Neural cell (in vitro differentiated cells): Measurements from ENCODE around the gene VAV3. TPM values are rescaled to one million over a fixed set of nuclear protein-coding genes. Genes with fewer than 3 reads are reported as not detected.

Experiments
- H2AFZ ChIP-seq: fragments of 200-600, 300-800 bp; sonication (generic), shearing (Covaris generic); 2 replicates; pipeline ENCODE4 v1.6.0; 2014; ENCODE audit warnings: low read depth, mild to moderate bottlenecking, antibody characterized with exemption, low read length, moderate library complexity
- H3F3A ChIP-seq: fragments of 200-600 bp; shearing (Covaris generic); 2 replicates; pipeline ENCODE4 v1.6.1; 2016; ENCODE audit warnings: mild to moderate bottlenecking, moderate library complexity, mixed read lengths, antibody characterized with exemption, low read length; ENCODE audit not compliant: insufficient read depth, poor library complexity, severe bottlenecking
- H3K27ac ChIP-seq: fragments of 200-600, 300-800 bp; sonication (generic), shearing (Covaris generic); 2 replicates; pipeline ENCODE4 v1.5.1; 2014; ENCODE audit warnings: mild to moderate bottlenecking, low read length, moderate library complexity
- H3K27me3 ChIP-seq: fragments of 300-800, 200-600 bp; sonication (generic), shearing (Covaris generic); 2 replicates; pipeline ENCODE4 v1.6.0; 2014; ENCODE audit warnings: mild to moderate bottlenecking, low read depth, low read length, moderate library complexity; ENCODE audit not compliant: insufficient read depth
- H3K36me3 ChIP-seq: fragments of 300-800, 200-600 bp; sonication (generic), shearing (Covaris generic); 2 replicates; pipeline ENCODE4 v1.5.1; 2014; ENCODE audit warnings: mild to moderate bottlenecking, antibody characterized with exemption, low read length, moderate library complexity; ENCODE audit not compliant: insufficient read depth
- H3K4me2 ChIP-seq: fragments of 300-800, 200-600 bp; sonication (generic), shearing (Covaris generic); 2 replicates; pipeline ENCODE4 v1.6.0; 2014; ENCODE audit warnings: mild to moderate bottlenecking, low read length
- H3K4me3 ChIP-seq: fragments of 300-800, 200-600 bp; sonication (generic), shearing (Covaris generic); 2 replicates; pipeline ENCODE4 v1.5.1; 2014; ENCODE audit warnings: mild to moderate bottlenecking, low read length, moderate library complexity
- H3K79me2 ChIP-seq: fragments of 200-600 bp; shearing (Covaris generic); replicated peaks from 2 replicates; pipeline ENCODE4 v1.6.0; 2014; ENCODE audit warnings: mild to moderate bottlenecking, low read length, moderate library complexity; ENCODE audit not compliant: insufficient read depth
- H3K9ac ChIP-seq: fragments of 300-800, 200-600 bp; sonication (generic), shearing (Covaris generic); 2 replicates; pipeline ENCODE4 v1.6.1; 2016; ENCODE audit warnings: mild to moderate bottlenecking, low read length, mixed read lengths
- H3K9me2 ChIP-seq: fragments of 200-600 bp; shearing (Covaris generic); 2 replicates; pipeline ENCODE4 v1.6.1; 2016; ENCODE audit warnings: mild to moderate bottlenecking, low read length, mixed read lengths; ENCODE audit not compliant: insufficient read depth
- H3K9me3 ChIP-seq: fragments of 200-600, 300-800 bp; sonication (generic), shearing (Covaris generic); 2 replicates; pipeline ENCODE4 v1.6.1; 2016; ENCODE audit warnings: mild to moderate bottlenecking, mixed run types, low read length, moderate library complexity, mixed read lengths
- H4K20me1 ChIP-seq: fragments of 200-600 bp; shearing (Covaris generic); 2 replicates; pipeline ENCODE4 v1.6.1; 2016; ENCODE audit warnings: mild to moderate bottlenecking, mixed run types; ENCODE audit not compliant: insufficient read depth
- EP300 ChIP-seq: fragments of 450-650 bp; conservative IDR thresholded peaks from 2 replicates; pipeline ENCODE4 v1.6.1; 2014; ENCODE audit warnings: antibody characterized with exemption, mild to moderate bottlenecking, moderate library complexity; ENCODE audit not compliant: poor library complexity, severe bottlenecking
- EZH2 ChIP-seq: fragments of 200-600, 300-800 bp; shearing (Covaris generic), sonication (generic); IDR thresholded peaks from 2 replicates; pipeline ENCODE4 v1.6.1; 2014; ENCODE audit warnings: antibody characterized with exemption, low read length, borderline replicate concordance, mild to moderate bottlenecking; ENCODE audit not compliant: insufficient read depth, poor library complexity, severe bottlenecking
- MXI1 ChIP-seq: fragments of 450-650 bp; conservative IDR thresholded peaks from 2 replicates; pipeline ENCODE4 v1.6.1; 2014; ENCODE audit warnings: antibody characterized with exemption, mild to moderate bottlenecking; ENCODE audit not compliant: poor library complexity, severe bottlenecking
- POLR2AphosphoS5 ChIP-seq: IDR thresholded peaks from 2 replicates; pipeline ENCODE4 v1.6.1; 2012
- RAD21 ChIP-seq: fragments of 450-650 bp; conservative IDR thresholded peaks from 2 replicates; pipeline ENCODE4 v1.6.1; 2014; ENCODE audit warnings: antibody characterized with exemption, mild to moderate bottlenecking, moderate library complexity
- SMC3 ChIP-seq: fragments of 450-650 bp; conservative IDR thresholded peaks from 2 replicates; pipeline ENCODE4 v1.6.1; 2014; ENCODE audit warnings: antibody characterized with exemption, mild to moderate bottlenecking, moderate library complexity; ENCODE audit not compliant: poor library complexity
- TAF1 ChIP-seq: IDR thresholded peaks from 2 replicates; pipeline ENCODE4 v1.6.1; 2012; ENCODE audit warnings: low read depth
- polyA plus RNA-seq: library from polyadenylated mRNA; depleted of rRNA; stranded (reverse); fragments of >200 nt; gene quantifications from 2 replicates; pipeline ENCODE4 v1.2.3, GENCODE V29; 2014
- TF ChIP-seq, protein P1 (sequence below): fragments of 450-650 bp; IDR thresholded peaks from 2 replicates; pipeline ENCODE4 v1.5.1; 2014; ENCODE audit warnings: antibody characterized with exemption, mild to moderate bottlenecking, moderate library complexity; ENCODE audit not compliant: poor library complexity, severe bottlenecking
- TF ChIP-seq, protein P2 (sequence below): IDR thresholded peaks from 2 replicates; pipeline ENCODE4 v1.6.1; 2012; ENCODE audit warnings: borderline replicate concordance

Gene VAV3
- polyA plus RNA-seq, 1 donor from 2014 or later: 7.6 TPM

DNA sequence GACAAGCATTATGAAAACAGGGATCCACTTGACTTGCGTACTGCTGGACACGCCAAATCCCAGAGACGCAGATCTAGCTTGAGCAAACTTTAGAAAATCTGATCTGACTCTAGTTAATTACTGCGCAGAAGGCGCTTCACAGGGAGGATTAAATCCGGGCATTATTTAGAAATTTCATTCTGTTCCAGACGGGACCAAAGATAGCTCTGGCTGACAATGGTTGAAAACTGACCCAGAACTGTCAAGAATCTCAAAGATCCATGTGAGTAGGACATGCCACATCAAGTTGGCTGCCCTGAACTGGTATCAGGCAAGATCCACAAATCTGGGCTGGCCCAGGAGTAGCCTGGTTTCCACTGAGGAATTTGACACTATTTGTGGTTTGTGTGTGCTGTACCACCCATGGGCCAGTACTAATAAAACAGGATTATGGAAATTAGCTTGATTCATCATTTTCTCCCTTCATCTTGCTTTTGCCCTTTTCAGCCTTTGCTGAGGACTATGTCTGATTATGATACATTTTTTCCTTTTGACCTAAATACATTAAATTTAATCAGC lies 171.0 kb downstream of the VAV3 start:
- H3K9ac ChIP-seq: no peak overlapping the region
- H3K9me2 ChIP-seq: no peaks in the 10 kb centered on the region
- H3K27ac ChIP-seq: no peak overlapping the region
- no peaks in the 10 kb centered on the region for H3K27me3 ChIP-seq
- no peaks in the 10 kb centered on the region for H3F3A ChIP-seq
- H3K4me2 ChIP-seq: no peak overlapping the region
- H3K4me3 ChIP-seq: no peak overlapping the region
- H3K79me2 ChIP-seq: no peaks in the 10 kb centered on the region
- no peaks in the 10 kb centered on the region for H3K9me3 ChIP-seq
- TF ChIP-seq TAF1 (no peak), POLR2AphosphoS5 (no peak), MXI1 (no peak), RAD21 (no peak), EZH2 (no peak), EP300 (no peak), SMC3 (no peak)
- TF ChIP-seq, protein P1, sequence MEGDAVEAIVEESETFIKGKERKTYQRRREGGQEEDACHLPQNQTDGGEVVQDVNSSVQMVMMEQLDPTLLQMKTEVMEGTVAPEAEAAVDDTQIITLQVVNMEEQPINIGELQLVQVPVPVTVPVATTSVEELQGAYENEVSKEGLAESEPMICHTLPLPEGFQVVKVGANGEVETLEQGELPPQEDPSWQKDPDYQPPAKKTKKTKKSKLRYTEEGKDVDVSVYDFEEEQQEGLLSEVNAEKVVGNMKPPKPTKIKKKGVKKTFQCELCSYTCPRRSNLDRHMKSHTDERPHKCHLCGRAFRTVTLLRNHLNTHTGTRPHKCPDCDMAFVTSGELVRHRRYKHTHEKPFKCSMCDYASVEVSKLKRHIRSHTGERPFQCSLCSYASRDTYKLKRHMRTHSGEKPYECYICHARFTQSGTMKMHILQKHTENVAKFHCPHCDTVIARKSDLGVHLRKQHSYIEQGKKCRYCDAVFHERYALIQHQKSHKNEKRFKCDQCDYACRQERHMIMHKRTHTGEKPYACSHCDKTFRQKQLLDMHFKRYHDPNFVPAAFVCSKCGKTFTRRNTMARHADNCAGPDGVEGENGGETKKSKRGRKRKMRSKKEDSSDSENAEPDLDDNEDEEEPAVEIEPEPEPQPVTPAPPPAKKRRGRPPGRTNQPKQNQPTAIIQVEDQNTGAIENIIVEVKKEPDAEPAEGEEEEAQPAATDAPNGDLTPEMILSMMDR: no peak
- TF ChIP-seq, protein P2, sequence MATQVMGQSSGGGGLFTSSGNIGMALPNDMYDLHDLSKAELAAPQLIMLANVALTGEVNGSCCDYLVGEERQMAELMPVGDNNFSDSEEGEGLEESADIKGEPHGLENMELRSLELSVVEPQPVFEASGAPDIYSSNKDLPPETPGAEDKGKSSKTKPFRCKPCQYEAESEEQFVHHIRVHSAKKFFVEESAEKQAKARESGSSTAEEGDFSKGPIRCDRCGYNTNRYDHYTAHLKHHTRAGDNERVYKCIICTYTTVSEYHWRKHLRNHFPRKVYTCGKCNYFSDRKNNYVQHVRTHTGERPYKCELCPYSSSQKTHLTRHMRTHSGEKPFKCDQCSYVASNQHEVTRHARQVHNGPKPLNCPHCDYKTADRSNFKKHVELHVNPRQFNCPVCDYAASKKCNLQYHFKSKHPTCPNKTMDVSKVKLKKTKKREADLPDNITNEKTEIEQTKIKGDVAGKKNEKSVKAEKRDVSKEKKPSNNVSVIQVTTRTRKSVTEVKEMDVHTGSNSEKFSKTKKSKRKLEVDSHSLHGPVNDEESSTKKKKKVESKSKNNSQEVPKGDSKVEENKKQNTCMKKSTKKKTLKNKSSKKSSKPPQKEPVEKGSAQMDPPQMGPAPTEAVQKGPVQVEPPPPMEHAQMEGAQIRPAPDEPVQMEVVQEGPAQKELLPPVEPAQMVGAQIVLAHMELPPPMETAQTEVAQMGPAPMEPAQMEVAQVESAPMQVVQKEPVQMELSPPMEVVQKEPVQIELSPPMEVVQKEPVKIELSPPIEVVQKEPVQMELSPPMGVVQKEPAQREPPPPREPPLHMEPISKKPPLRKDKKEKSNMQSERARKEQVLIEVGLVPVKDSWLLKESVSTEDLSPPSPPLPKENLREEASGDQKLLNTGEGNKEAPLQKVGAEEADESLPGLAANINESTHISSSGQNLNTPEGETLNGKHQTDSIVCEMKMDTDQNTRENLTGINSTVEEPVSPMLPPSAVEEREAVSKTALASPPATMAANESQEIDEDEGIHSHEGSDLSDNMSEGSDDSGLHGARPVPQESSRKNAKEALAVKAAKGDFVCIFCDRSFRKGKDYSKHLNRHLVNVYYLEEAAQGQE: no peak
- no peaks in the 10 kb centered on the region for H4K20me1 ChIP-seq
- H2AFZ ChIP-seq: no peak overlapping the region
- H3K36me3 ChIP-seq: no peaks in the 10 kb centered on the region

DNA sequence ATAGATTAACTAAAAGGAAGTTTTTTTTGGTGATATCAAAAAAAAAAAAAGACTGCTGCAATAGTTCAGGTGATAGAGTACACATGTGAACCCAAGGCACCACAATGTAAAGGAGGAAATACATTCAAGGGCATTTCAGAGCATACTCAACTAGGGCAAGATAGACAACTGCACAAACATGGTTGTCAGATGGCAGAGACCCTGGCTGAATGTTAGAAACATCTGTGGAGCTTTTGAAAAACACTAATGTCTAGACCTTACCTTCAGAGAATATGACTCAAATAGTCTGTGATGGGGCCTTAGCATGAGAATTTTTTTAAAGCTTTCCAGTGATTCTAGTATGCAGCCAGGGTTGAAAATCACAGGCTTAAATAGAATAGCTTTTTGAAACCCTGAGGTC lies 173.6 kb downstream of the VAV3 start:
- H4K20me1 ChIP-seq: no peaks in the 10 kb centered on the region
- no peak overlapping the region for H3K9ac ChIP-seq
- no peaks in the 10 kb centered on the region for H3K9me3 ChIP-seq
- no peak overlapping the region for H3K4me3 ChIP-seq
- H3K79me2 ChIP-seq: no peaks in the 10 kb centered on the region
- no peak for TF ChIP-seq RAD21
- TF ChIP-seq POLR2AphosphoS5: no peak
- no peak for TF ChIP-seq EP300
- no peak for TF ChIP-seq MXI1
- no peak for TF ChIP-seq SMC3
- TF ChIP-seq, protein P2: no peak
- TF ChIP-seq TAF1: no peak
- TF ChIP-seq EZH2: no peak
- TF ChIP-seq, protein P1: no peak
- H3K27ac ChIP-seq: no peak overlapping the region
- H3K4me2 ChIP-seq: no peak overlapping the region
- no peak overlapping the region for H2AFZ ChIP-seq
- H3K36me3 ChIP-seq: no peaks in the 10 kb centered on the region
- H3K27me3 ChIP-seq: no peaks in the 10 kb centered on the region
- H3K9me2 ChIP-seq: no peaks in the 10 kb centered on the region
- H3F3A ChIP-seq: no peaks in the 10 kb centered on the region
